Inflammatory macrophage treated with lipopolysaccharide for 4 hours (primary cell): ENCODE results near the gene THBD.

ENCODE experiments used
- DNase-seq: peaks from one replicate; pipeline ENCODE4 v3.0.0-alpha.2; 2020

Gene THBD

GRCh38 chr20:23049201-23050075 is at the start of gene THBD:
Gene THBD (minus strand): TSS chr20:23049672. CDS start chr20:23049504, 168 bp downstream.
- DNase-seq: peak; percentile 41

GRCh38 chr20:23097636-23098580 is 48.4 kb upstream of the THBD start:
- DNase-seq: peak; percentile 41

GRCh38 chr20:23096986-23097520 is 47.6 kb upstream of the THBD start:
- peak; percentile 41 for DNase-seq

GRCh38 chr20:23096097-23096496 is 46.6 kb upstream of the THBD start:
- DNase-seq: peak; percentile 38

GRCh38 chr20:23095499-23095898 is 46.0 kb upstream of the THBD start:
- DNase-seq: peak; percentile 50

GRCh38 chr20:23094927-23095326 is 45.5 kb upstream of the THBD start:
- DNase-seq: peak; percentile 62

GRCh38 chr20:23094213-23094896 is 44.9 kb upstream of the THBD start:
- DNase-seq: no peak

GRCh38 chr20:23093613-23094012 is 44.1 kb upstream of the THBD start:
- no peak for DNase-seq

- DNase-seq: no peak
Observed at GRCh38 chr20:23092861-23093495, 43.5 kb upstream of the THBD start.

- no peak for DNase-seq
Observed at GRCh38 chr20:23092384-23092756, 42.9 kb upstream of the THBD start.

GRCh38 chr20:23091721-23092383 is 42.4 kb upstream of the THBD start:
- no peak for DNase-seq

- no peak for DNase-seq
Observed at GRCh38 chr20:23090878-23091277, 41.4 kb upstream of the THBD start.

- no peak for DNase-seq
Observed at GRCh38 chr20:23090147-23090546, 40.7 kb upstream of the THBD start.

- DNase-seq: no peak
Observed at GRCh38 chr20:23088866-23089265, 39.4 kb upstream of the THBD start.

GRCh38 chr20:23087587-23088251 is 38.2 kb upstream of the THBD start:
- DNase-seq: peak; percentile 76

GRCh38 chr20:23086931-23087411 is 37.5 kb upstream of the THBD start:
- peak; percentile 64 for DNase-seq

GRCh38 chr20:23086056-23086566 is 36.6 kb upstream of the THBD start, which contains the start of gene CD93:
Gene CD93 (minus strand): TSS chr20:23086324. CDS start chr20:23086192, 132 bp downstream.
- peak; percentile 49 for DNase-seq

GRCh38 chr20:23085436-23086055 is 36.1 kb upstream of the THBD start:
- DNase-seq: no peak

GRCh38 chr20:23084845-23085365 is 35.4 kb upstream of the THBD start:
- no peak for DNase-seq
